ENCODE results near the gene DGKB.

Gene DGKB

DNA sequence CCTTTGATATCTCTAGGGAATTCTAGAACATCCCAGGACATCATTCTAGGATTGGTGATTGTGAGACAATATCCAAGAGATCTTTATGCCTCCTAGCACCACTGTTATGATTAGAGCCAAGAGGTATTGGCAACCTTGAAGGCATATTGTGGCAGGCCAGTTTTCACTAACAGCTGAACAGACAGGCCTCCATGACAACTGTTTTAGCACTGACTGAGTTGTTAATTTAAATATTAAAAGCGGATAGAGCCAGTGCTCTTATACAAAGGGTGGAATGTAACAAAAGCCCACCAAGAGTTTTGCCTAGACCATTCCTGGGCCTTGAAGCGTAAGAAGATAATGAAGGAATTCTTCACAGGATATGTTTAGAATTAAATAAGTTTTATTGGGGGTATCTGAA is 131.9 kb downstream of the DGKB start:
- TF ChIP-seq, protein P1, sequence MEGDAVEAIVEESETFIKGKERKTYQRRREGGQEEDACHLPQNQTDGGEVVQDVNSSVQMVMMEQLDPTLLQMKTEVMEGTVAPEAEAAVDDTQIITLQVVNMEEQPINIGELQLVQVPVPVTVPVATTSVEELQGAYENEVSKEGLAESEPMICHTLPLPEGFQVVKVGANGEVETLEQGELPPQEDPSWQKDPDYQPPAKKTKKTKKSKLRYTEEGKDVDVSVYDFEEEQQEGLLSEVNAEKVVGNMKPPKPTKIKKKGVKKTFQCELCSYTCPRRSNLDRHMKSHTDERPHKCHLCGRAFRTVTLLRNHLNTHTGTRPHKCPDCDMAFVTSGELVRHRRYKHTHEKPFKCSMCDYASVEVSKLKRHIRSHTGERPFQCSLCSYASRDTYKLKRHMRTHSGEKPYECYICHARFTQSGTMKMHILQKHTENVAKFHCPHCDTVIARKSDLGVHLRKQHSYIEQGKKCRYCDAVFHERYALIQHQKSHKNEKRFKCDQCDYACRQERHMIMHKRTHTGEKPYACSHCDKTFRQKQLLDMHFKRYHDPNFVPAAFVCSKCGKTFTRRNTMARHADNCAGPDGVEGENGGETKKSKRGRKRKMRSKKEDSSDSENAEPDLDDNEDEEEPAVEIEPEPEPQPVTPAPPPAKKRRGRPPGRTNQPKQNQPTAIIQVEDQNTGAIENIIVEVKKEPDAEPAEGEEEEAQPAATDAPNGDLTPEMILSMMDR (IDR thresholded peaks at IDR 0.05; ENCODE audit: low read depth, low read length, missing control alignments) = no peak
- H3K4me3 ChIP-seq (replicated peaks; ENCODE audit: low read depth, low read length) = no peak overlapping the region
- DNase-seq (ENCODE audit: extremely low read depth, low read depth) = no peak

DNA sequence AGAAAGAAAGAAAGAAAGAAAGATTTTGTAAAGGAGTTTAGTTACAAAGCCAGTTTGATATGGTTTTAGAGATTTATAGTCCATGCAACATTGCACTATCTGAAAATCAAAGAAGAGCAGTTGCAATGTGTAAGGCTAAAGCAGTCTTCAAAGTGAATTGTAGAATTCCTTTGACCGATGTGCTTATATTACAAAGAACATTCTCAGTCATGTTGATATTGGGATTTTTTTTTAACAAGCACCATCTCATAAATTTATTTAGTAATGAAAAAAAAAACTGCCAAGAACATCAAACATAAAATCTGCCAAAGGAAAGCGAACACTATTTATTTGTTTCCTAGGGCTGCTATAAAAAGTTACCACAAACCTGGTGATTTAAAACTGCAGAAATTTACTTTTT is 133.3 kb downstream of the DGKB start:
- TF ChIP-seq, protein P1 (IDR thresholded peaks at IDR 0.05; ENCODE audit: low read depth, low read length, missing control alignments) = no peak
- no peak for DNase-seq (ENCODE audit: extremely low read depth, low read depth)
- no peak overlapping the region for H3K4me3 ChIP-seq (replicated peaks; ENCODE audit: low read depth, low read length)

DNA sequence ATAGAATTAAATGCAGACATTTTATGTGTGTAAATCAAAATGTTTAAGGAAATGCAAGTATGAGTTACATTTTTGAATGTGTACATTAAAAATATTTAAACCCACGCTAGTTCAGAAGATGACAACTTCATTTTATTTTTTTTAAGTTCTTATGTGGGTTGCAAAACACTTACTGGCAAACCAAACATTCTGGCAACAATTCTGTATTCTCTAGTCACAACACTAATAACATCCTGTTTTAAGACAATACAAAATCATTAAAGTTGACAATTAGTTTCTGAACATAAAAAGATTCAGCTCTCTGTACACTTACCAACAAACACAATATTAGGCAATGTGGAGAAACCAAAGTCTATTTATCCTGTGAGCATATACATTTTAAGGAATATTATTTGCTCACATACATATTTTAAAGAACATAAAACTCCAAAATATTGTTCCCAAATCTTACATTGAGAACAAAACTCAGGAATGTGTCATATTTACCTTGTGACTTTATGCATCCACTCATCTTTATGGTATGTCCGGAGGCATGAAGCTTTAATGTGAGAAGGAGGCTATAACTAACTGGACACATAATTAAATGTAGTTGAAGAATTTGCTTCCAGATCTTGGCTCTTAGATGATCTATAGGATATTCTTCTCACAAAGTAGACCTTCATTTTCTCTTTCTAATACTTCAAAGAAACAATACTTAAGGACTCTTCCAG is 134.7 kb downstream of the DGKB start:
- TF ChIP-seq, protein P1 (IDR thresholded peaks at IDR 0.05; ENCODE audit: low read depth, low read length, missing control alignments) = no peak
- H3K4me3 ChIP-seq (replicated peaks; ENCODE audit: low read depth, low read length) = no peak overlapping the region

DNA sequence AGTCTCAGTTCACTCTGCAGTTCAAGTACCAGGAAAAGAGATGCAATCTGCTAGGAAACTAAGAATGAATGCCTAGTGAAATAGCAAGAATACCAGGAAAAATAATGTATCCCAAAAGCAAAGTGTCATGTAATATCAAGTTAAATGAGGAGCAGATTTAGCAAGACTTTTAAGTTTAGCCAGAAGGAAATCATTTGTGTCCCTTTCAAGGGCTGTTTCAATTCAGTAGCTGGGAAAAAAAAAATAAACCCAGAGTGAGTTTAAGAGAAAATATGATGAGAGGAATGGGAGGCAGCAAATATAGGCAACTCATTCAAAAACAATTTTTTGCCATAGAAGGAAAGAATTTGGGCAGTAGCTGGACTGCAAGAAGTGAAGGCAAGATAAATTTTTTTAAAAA is 135.8 kb downstream of the DGKB start:
- TF ChIP-seq, protein P1 (IDR thresholded peaks at IDR 0.05; ENCODE audit: low read depth, low read length, missing control alignments) = no peak
- no peak overlapping the region for H3K4me3 ChIP-seq (replicated peaks; ENCODE audit: low read depth, low read length)
- DNase-seq (ENCODE audit: extremely low read depth, low read depth) = no peak

More for the DNA sequence above, 134.7 kb downstream of the DGKB start:
- DNase-seq (ENCODE audit: extremely low read depth, low read depth) = no peak

DNA sequence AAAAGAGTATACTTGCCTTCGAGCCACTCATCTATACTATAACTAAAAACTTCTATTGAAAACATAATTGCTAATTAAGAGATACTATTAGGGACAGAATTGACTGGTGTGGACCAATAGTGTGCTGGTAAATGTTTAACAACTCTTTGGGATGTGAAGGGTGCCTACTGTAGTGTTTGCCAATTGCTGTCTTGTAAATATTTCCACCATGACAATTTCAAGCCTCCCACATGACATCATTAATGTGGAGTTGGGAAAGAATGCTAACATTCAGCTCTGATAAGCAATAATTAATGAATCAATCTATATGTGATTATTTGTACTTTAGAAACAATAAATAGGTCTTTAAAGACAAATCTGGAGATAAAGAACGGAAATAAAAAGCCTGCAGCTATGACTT is 136.8 kb downstream of the DGKB start:
- no peak for DNase-seq (ENCODE audit: extremely low read depth, low read depth)
- TF ChIP-seq, protein P1 (IDR thresholded peaks at IDR 0.05; ENCODE audit: low read depth, low read length, missing control alignments) = no peak
- no peak overlapping the region for H3K4me3 ChIP-seq (replicated peaks; ENCODE audit: low read depth, low read length)

DNA sequence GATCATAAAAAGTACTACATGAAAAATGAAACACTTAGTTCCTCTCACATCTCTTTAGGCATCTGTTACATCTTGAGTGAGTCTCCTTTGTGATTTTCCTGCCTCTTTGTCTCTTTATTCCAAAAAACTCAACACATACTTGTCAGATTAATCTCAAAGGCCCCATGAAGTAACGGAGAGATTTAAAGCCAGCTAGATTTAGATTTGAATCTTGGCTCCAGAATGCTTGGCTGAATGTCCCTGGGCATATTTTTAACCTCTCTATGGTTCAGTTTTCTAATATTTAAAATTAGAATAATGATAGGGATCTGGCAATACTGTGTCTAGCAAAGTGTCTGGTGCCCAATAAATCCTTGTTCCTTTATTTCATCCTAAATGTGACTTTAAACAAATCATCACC is 140.0 kb downstream of the DGKB start:
- TF ChIP-seq, protein P1 (IDR thresholded peaks at IDR 0.05; ENCODE audit: low read depth, low read length, missing control alignments) = no peak
- no peak overlapping the region for H3K4me3 ChIP-seq (replicated peaks; ENCODE audit: low read depth, low read length)
- DNase-seq (ENCODE audit: extremely low read depth, low read depth) = no peak
